Measurements from ENCODE around the gene CHTF8. TPM values are rescaled to one million over a fixed set of nuclear protein-coding genes. Genes with fewer than 3 reads are reported as not detected.
"Not testable (repeated sequence)": the region's sequence is repeated elsewhere in the genome, so short reads cannot be mapped to it uniquely, and the experiment has no call there.

CHTF8 gene
- total and polyA plus RNA-seq, 12 donors: 17.2 to 80.6 (median 53.6) TPM

GRCh38 chr16:69157196-69157595, 24.8 kb upstream of the CHTF8 start:
- intact Hi-C loops (cut with DNase I): no loop called here
- Histone ChIP-seq H3K4me3 (no peak overlapping the region), H3K27me3 (no peaks in the 10 kb centered on the region), H3K27ac (no peak overlapping the region), H3K4me1 (no peaks in the 10 kb centered on the region), H3K36me3 (peaks cover 3 to 100% (median 61%) of the 10 kb centered on the region in 9 donors), H3K9me3 (no peaks in the 10 kb centered on the region)
- DNase-seq (no peak), ATAC-seq (no peak)
- 88 to 90% methylated on average over 3 of the region's 3 CpGs for WGBS, 2 donors
- no peak for TF ChIP-seq CTCF (IDR thresholded peaks at IDR 0.05)

GRCh38 chr16:69150146-69150865, 17.9 kb upstream of the CHTF8 start:
- WGBS, 2 donors: 60 to 66% methylated on average over 16 of the region's 16 CpGs
- Histone ChIP-seq H3K9me3 (no peaks in the 10 kb centered on the region), H3K36me3 (peaks cover 0 to 97% (median 36%) of the 10 kb centered on the region in 9 donors), H3K27me3 (no peaks in the 10 kb centered on the region), H3K27ac (no peak overlapping the region), H3K4me1 (no peaks in the 10 kb centered on the region), H3K4me3 (no peak overlapping the region)
- peak; percentile 64 to 90 (median 83) for TF ChIP-seq CTCF (IDR thresholded peaks at IDR 0.05)
- peak; percentile 62 to 89 (median 81) for ATAC-seq
- DNase-seq: peak in 1 of 2 donors; percentile 75
- intact Hi-C loops (cut with DNase I): loop anchor here in 8 of 10 donors (1.0 to 5.0 kb wide), 5 partner anchors 132 to 138 kb away; no protein-coding TSS in a partner anchor

DNA sequence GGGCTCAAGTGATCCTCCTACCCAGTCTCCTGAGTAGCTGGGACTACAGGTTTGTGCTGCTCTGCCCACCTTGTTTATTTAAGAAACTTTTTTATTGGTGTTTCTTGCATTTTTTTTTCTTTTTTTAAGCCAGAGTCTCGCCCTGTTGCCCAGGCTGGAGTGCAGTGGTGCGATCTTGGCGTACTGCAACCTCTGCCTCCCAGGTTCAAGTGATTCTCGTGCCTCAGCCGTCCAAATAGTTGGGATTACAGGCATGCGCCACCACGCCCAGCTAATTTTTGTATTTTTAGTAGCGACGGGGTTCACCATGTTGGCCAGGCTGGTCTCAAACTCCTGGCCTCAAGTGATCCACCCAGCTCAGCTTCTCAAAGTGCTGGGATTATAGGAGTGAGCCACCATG, 17.2 kb upstream of the CHTF8 start:
- not testable (repeated sequence) for H3K27me3 ChIP-seq, ATAC-seq, H3K9me3 ChIP-seq, H3K27ac ChIP-seq, H3K4me3 ChIP-seq, DNase-seq, H3K4me1 ChIP-seq
- intact Hi-C loops (cut with DNase I): loop anchor here in 9 of 10 donors (1.0 to 5.0 kb wide), 6 partner anchors 133 to 139 kb away; no protein-coding TSS in a partner anchor
- peaks cover 0 to 97% (median 29%) of the 10 kb centered on the region in 9 donors for H3K36me3 ChIP-seq
- WGBS, 2 donors: 85 to 86% methylated on average over 9 of the region's 9 CpGs

DNA sequence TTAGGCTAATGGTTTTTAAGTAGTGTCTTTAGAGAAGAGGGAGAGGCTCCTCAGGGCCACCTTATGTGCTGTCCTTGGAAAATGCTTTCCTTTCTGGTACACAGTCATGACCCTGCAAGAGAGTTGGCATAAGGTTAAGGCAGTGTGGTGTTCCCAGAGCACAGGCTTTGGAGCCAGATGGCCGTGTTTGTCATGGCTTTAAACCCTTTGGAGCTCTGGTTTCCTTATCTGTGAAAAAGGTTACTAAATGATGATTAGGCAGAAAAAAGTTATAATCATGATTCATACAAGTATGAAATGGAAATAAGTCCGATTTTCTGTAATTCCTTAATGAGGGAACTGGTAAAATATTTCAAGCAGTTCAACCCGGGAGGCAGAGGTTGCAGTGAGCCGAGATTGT, 13.3 kb upstream of the CHTF8 start:
- no peak overlapping the region for H3K27ac ChIP-seq
- DNase-seq (no peak), ATAC-seq (peak in 1 of 8 donors; percentile 56)
- no peaks in the 10 kb centered on the region for H3K9me3 ChIP-seq
- intact Hi-C loops (cut with DNase I): no loop called here
- H3K4me1 ChIP-seq: no peaks in the 10 kb centered on the region
- H3K36me3 ChIP-seq: peaks cover 0 to 97% (median 8%) of the 10 kb centered on the region in 9 donors
- H3K4me3 ChIP-seq: no peak overlapping the region
- TF ChIP-seq CTCF (IDR thresholded peaks at IDR 0.05): no peak
- WGBS, 2 donors: 72 to 87% methylated on average over 4 of the region's 4 CpGs
- no peaks in the 10 kb centered on the region for H3K27me3 ChIP-seq

DNA sequence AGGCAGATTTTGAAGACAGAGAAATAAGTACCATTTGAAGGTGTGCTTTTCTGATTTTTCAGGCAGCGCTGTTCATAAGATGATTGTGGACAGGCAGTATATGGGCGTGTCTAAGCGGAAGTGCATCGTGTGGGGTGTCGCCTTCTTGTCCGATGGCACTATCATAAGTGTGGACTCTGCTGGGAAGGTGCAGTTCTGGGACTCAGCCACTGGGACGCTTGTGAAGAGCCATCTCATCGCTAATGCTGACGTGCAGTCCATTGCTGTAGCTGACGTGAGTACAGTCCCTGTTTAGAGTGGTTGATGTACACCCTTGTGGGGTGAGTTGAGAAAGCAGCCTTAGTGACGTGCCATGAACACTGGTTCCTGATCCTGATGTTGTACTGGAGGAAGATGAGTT, 10.7 kb upstream of the CHTF8 start:
- Histone ChIP-seq H3K4me3 (no peak overlapping the region), H3K9me3 (no peaks in the 10 kb centered on the region), H3K27ac (no peak overlapping the region), H3K27me3 (no peaks in the 10 kb centered on the region), H3K4me1 (no peaks in the 10 kb centered on the region), H3K36me3 (peaks cover 0 to 100% (median 19%) of the 10 kb centered on the region in 9 donors)
- no peak for TF ChIP-seq CTCF (IDR thresholded peaks at IDR 0.05)
- DNase-seq: no peak
- 83 to 86% methylated on average over 11 of the region's 11 CpGs for WGBS, 2 donors
- ATAC-seq: no peak
- intact Hi-C loops (cut with DNase I): no loop called here
